ENCODE results near the gene LMX1A. TPM values are rescaled to one million over a fixed set of nuclear protein-coding genes. Genes with fewer than 3 reads are reported as not detected.

Gene LMX1A
- total RNA-seq, 2 experiments from 2014 or later: not detected

GRCh38 chr1:165174491-165174890 lies 182.0 kb downstream of the LMX1A start:
- Histone ChIP-seq H3K4me3 (ENCODE audit: low read length) (no peak overlapping the region), H3K4me1 (ENCODE audit: insufficient read depth, low read length) (no peaks in the 10 kb centered on the region), H3K9me3 (ENCODE audit: control insufficient read depth in 1 of 2, insufficient read depth in 1 of 2, low read length in 2 of 2) (no peaks in the 10 kb centered on the region), H3K27me3 (ENCODE audit: control insufficient read depth in 1 of 2, insufficient read depth in 2 of 2, low read length in 2 of 2) (no peaks in the 10 kb centered on the region), H3K27ac (ENCODE audit: low read depth in 1 of 2, low read length in 2 of 2) (no peak overlapping the region), H3K36me3 (ENCODE audit: insufficient read depth, low read length) (no peaks in the 10 kb centered on the region)
- no peaks in the 10 kb centered on the region for H3K36me3 Mint-ChIP-seq (ENCODE audit: low read depth)
- ChIA-PET POLR2A (no interaction called here), CTCF (no interaction called here)
- no peak for ATAC-seq (ENCODE audit: poor library complexity)
- no peak overlapping the region for H3K27ac Mint-ChIP-seq
- H3K4me3 Mint-ChIP-seq: no peak overlapping the region
- no peak for DNase-seq
- no peaks in the 10 kb centered on the region for H3K4me1 Mint-ChIP-seq (ENCODE audit: low read depth)
- no peaks in the 10 kb centered on the region for H3K9me3 Mint-ChIP-seq
- TF ChIP-seq, protein P1, sequence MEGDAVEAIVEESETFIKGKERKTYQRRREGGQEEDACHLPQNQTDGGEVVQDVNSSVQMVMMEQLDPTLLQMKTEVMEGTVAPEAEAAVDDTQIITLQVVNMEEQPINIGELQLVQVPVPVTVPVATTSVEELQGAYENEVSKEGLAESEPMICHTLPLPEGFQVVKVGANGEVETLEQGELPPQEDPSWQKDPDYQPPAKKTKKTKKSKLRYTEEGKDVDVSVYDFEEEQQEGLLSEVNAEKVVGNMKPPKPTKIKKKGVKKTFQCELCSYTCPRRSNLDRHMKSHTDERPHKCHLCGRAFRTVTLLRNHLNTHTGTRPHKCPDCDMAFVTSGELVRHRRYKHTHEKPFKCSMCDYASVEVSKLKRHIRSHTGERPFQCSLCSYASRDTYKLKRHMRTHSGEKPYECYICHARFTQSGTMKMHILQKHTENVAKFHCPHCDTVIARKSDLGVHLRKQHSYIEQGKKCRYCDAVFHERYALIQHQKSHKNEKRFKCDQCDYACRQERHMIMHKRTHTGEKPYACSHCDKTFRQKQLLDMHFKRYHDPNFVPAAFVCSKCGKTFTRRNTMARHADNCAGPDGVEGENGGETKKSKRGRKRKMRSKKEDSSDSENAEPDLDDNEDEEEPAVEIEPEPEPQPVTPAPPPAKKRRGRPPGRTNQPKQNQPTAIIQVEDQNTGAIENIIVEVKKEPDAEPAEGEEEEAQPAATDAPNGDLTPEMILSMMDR (IDR thresholded peaks at IDR 0.05): no peak
- intact Hi-C loops (cut with DNase I, micrococcal nuclease): no loop called here
- H3K27me3 Mint-ChIP-seq: peaks cover 14% of the 10 kb centered on the region

DNA sequence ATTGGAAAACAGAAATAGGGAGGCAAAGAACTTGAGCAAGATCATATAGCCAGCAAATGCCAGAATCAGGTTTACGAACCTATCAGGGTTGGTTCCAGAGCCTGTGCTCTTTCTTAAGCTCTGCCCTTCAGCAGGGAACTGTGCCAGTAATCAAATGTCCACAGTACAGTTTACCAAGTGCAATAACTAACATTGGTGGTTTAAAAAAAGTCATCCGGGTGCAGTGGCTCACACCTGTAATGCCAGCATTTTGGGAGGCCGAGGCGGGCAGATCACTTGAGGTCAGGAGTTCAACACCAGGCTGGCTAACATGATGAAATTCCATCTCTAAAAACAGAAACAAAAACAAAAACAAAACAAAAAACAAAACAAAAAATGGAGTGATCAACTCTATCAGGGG lies 182.7 kb downstream of the LMX1A start:
- TF ChIP-seq, protein P1 (IDR thresholded peaks at IDR 0.05): no peak
- Mint-ChIP-seq H3K27me3 (peaks cover 16% of the 10 kb centered on the region), H3K36me3 (ENCODE audit: low read depth) (no peaks in the 10 kb centered on the region), H3K9me3 (no peaks in the 10 kb centered on the region), H3K4me3 (no peak overlapping the region), H3K4me1 (ENCODE audit: low read depth) (no peaks in the 10 kb centered on the region), H3K27ac (no peak overlapping the region)
- ChIA-PET CTCF (no interaction called here), POLR2A (no interaction called here)
- Histone ChIP-seq H3K36me3 (ENCODE audit: insufficient read depth, low read length) (no peaks in the 10 kb centered on the region), H3K27me3 (ENCODE audit: control insufficient read depth in 1 of 2, insufficient read depth in 2 of 2, low read length in 2 of 2) (no peaks in the 10 kb centered on the region), H3K27ac (ENCODE audit: low read depth in 1 of 2, low read length in 2 of 2) (no peak overlapping the region), H3K9me3 (ENCODE audit: control insufficient read depth in 1 of 2, insufficient read depth in 1 of 2, low read length in 2 of 2) (no peaks in the 10 kb centered on the region), H3K4me1 (ENCODE audit: insufficient read depth, low read length) (no peaks in the 10 kb centered on the region), H3K4me3 (ENCODE audit: low read length) (no peak overlapping the region)
- intact Hi-C loops (cut with DNase I, micrococcal nuclease): no loop called here
- DNase-seq (no peak), ATAC-seq (ENCODE audit: poor library complexity) (no peak)

- ATAC-seq (ENCODE audit: poor library complexity) (no peak), DNase-seq (no peak)
- H3K27ac ChIP-seq (ENCODE audit: low read depth in 1 of 2, low read length in 2 of 2): no peak overlapping the region
- intact Hi-C loops (cut with DNase I, micrococcal nuclease): no loop called here
- H3K4me1 Mint-ChIP-seq (ENCODE audit: low read depth): no peaks in the 10 kb centered on the region
- no peak overlapping the region for H3K27ac Mint-ChIP-seq
- no peaks in the 10 kb centered on the region for H3K27me3 ChIP-seq (ENCODE audit: control insufficient read depth in 1 of 2, insufficient read depth in 2 of 2, low read length in 2 of 2)
- no peak overlapping the region for H3K4me3 Mint-ChIP-seq
- no peaks in the 10 kb centered on the region for H3K36me3 Mint-ChIP-seq (ENCODE audit: low read depth)
- H3K9me3 ChIP-seq (ENCODE audit: control insufficient read depth in 1 of 2, insufficient read depth in 1 of 2, low read length in 2 of 2): no peaks in the 10 kb centered on the region
- H3K4me1 ChIP-seq (ENCODE audit: insufficient read depth, low read length): no peaks in the 10 kb centered on the region
- ChIA-PET POLR2A (no interaction called here), CTCF (no interaction called here)
- H3K27me3 Mint-ChIP-seq: peaks cover 17% of the 10 kb centered on the region
- no peaks in the 10 kb centered on the region for H3K36me3 ChIP-seq (ENCODE audit: insufficient read depth, low read length)
- H3K9me3 Mint-ChIP-seq: no peaks in the 10 kb centered on the region
- TF ChIP-seq, protein P1 (IDR thresholded peaks at IDR 0.05): no peak
- H3K4me3 ChIP-seq (ENCODE audit: low read length): no peak overlapping the region
Measured at GRCh38 chr1:165173409-165173808, 183.1 kb downstream of the LMX1A start.
